Ishikawa (cell line): ENCODE results near the gene SLC12A1.

Experiments used
- CEBPB ChIP-seq: IDR thresholded peaks from 2 replicates; pipeline ENCODE4 v1.6.1; 2012
- EGR1 ChIP-seq: IDR thresholded peaks from 2 replicates; pipeline ENCODE4 v1.6.1; 2012
- EP300 ChIP-seq: IDR thresholded peaks from 2 replicates; pipeline ENCODE4 v1.6.1; 2012; ENCODE audit warnings: borderline replicate concordance
- FOXM1 ChIP-seq: IDR thresholded peaks from 2 replicates; pipeline ENCODE4 v1.6.1; 2012; ENCODE audit warnings: low read depth, borderline replicate concordance
- RAD21 ChIP-seq: IDR thresholded peaks from 2 replicates; pipeline ENCODE4 v1.6.1; 2012; ENCODE audit warnings: low read depth
- TAF1 ChIP-seq: IDR thresholded peaks from 2 replicates; pipeline ENCODE4 v1.6.1; 2012; ENCODE audit warnings: low read depth, mild to moderate bottlenecking
- TCF12 ChIP-seq: IDR thresholded peaks from 2 replicates; pipeline ENCODE4 v1.6.1; 2012; ENCODE audit warnings: low read depth
- TEAD4 ChIP-seq: IDR thresholded peaks from 2 replicates; pipeline ENCODE4 v1.6.1; 2012
- YY1 ChIP-seq: IDR thresholded peaks from 2 replicates; pipeline ENCODE4 v1.6.1; 2012; ENCODE audit warnings: low read depth
- ZBTB7A ChIP-seq: IDR thresholded peaks from 2 replicates; pipeline ENCODE4 v1.6.1; 2012; ENCODE audit warnings: low read depth
- TF ChIP-seq, protein P1 (sequence below): IDR thresholded peaks from 2 replicates; pipeline ENCODE4 v1.6.1; 2012
- TF ChIP-seq, protein P2 (sequence below): IDR thresholded peaks from 2 replicates; pipeline ENCODE4 v1.6.1; 2012; ENCODE audit warnings: low read depth, mild to moderate bottlenecking

DNA sequence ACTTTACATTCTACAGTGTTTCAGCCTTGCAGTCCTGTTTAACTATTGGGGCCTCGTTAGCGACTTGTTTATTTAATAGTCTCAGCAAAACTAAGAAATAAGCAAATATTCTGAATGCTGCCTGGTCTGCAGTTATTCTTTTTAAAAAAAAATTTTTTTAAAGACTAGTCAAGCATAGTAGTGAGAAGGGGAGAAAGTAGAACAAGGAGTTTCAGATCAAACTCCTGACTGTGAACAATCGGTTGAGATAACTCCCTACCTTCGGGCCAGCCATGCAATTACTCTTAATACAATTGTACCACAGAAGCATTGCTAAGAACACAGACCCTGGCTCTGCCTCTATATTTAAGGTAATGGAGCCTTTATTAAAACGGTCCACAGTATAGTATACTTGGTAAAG, 119.3 kb downstream of the SLC12A1 start:
- TF ChIP-seq RAD21 (no peak), ZBTB7A (no peak), YY1 (no peak), EP300 (no peak), TCF12 (no peak), CEBPB (no peak), TAF1 (no peak), TEAD4 (no peak), EGR1 (no peak), FOXM1 (no peak)
- TF ChIP-seq, protein P1, sequence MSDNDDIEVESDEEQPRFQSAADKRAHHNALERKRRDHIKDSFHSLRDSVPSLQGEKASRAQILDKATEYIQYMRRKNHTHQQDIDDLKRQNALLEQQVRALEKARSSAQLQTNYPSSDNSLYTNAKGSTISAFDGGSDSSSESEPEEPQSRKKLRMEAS = no peak
- TF ChIP-seq, protein P2, sequence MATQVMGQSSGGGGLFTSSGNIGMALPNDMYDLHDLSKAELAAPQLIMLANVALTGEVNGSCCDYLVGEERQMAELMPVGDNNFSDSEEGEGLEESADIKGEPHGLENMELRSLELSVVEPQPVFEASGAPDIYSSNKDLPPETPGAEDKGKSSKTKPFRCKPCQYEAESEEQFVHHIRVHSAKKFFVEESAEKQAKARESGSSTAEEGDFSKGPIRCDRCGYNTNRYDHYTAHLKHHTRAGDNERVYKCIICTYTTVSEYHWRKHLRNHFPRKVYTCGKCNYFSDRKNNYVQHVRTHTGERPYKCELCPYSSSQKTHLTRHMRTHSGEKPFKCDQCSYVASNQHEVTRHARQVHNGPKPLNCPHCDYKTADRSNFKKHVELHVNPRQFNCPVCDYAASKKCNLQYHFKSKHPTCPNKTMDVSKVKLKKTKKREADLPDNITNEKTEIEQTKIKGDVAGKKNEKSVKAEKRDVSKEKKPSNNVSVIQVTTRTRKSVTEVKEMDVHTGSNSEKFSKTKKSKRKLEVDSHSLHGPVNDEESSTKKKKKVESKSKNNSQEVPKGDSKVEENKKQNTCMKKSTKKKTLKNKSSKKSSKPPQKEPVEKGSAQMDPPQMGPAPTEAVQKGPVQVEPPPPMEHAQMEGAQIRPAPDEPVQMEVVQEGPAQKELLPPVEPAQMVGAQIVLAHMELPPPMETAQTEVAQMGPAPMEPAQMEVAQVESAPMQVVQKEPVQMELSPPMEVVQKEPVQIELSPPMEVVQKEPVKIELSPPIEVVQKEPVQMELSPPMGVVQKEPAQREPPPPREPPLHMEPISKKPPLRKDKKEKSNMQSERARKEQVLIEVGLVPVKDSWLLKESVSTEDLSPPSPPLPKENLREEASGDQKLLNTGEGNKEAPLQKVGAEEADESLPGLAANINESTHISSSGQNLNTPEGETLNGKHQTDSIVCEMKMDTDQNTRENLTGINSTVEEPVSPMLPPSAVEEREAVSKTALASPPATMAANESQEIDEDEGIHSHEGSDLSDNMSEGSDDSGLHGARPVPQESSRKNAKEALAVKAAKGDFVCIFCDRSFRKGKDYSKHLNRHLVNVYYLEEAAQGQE = no peak
